Keratinocyte (primary cell): ENCODE measurements around the gene CACNG4. TPM values are rescaled to one million over a fixed set of nuclear protein-coding genes. Genes with fewer than 3 reads are reported as not detected.
"Not testable (repeated sequence)": the region's sequence is repeated elsewhere in the genome, so short reads cannot be mapped to it uniquely, and the experiment has no call there.

Source experiments
- DNase-seq: peaks from one replicate; pipeline ENCODE4 v3.0.0-alpha.2; 2011; ENCODE audit warnings: low read depth, missing footprints, low spot score
- FAIRE-seq: peaks from 2 replicates; lab custom pipeline; 2011; peaks lifted over from hg19 to GRCh38; lab: Jason Lieb, UNC
- H2AFZ ChIP-seq: 2 replicates; pipeline ENCODE4 v1.6.0; 2012; ENCODE audit warnings: low read length, control low read depth, inconsistent platforms; ENCODE audit not compliant: control insufficient read depth
- H3K27ac ChIP-seq: 2 replicates; pipeline ENCODE4 v1.5.1; 2011; ENCODE audit warnings: low read length; ENCODE audit not compliant: control insufficient read depth, insufficient read depth
- H3K27me3 ChIP-seq: 3 replicates; pipeline ENCODE4 v1.6.0; 2011; ENCODE audit warnings: low read length; ENCODE audit not compliant: control insufficient read depth, insufficient read depth; ENCODE audit errors: extremely low read depth
- H3K36me3 ChIP-seq, 2 experiments: 2 replicates in 1 of 2; 3 replicates in 1 of 2; pipeline ENCODE4 v1.5.1; 2011; ENCODE audit warnings: low read length in 2 of 2, mild to moderate bottlenecking in 1 of 2; ENCODE audit not compliant: control insufficient read depth in 2 of 2, insufficient read depth in 2 of 2; ENCODE audit errors: extremely low read depth in 1 of 2
- H3K4me1 ChIP-seq: 3 replicates; pipeline ENCODE4 v1.5.1; 2011; ENCODE audit warnings: low read length; ENCODE audit not compliant: control insufficient read depth, insufficient read depth; ENCODE audit errors: extremely low read depth
- H3K4me2 ChIP-seq: 3 replicates; pipeline ENCODE4 v1.6.0; 2011; ENCODE audit warnings: low read depth, low read length; ENCODE audit not compliant: control insufficient read depth, insufficient read depth; ENCODE audit errors: extremely low read depth
- H3K4me3 ChIP-seq, 3 experiments: fragments of 200-600 bp in 1 of 3; sonication (generic) in 1 of 3; 2 replicates in 2 of 3; 3 replicates in 1 of 3; pipeline ENCODE4 v1.5.1; 2011 to 2016; ENCODE audit warnings: low read length in 3 of 3, mild to moderate bottlenecking in 3 of 3, control low read depth in 2 of 3, inconsistent platforms in 1 of 3, low read depth in 1 of 3, mixed read lengths in 1 of 3, mixed run types in 1 of 3, moderate library complexity in 1 of 3; ENCODE audit not compliant: control insufficient read depth in 2 of 3, insufficient read depth in 2 of 3; ENCODE audit errors: extremely low read depth in 1 of 3
- H3K79me2 ChIP-seq: 2 replicates; pipeline ENCODE4 v1.6.0; 2012; ENCODE audit warnings: low read length; ENCODE audit not compliant: control insufficient read depth, insufficient read depth
- H3K9ac ChIP-seq: 3 replicates; pipeline ENCODE4 v1.6.0; 2011; ENCODE audit warnings: low read length; ENCODE audit not compliant: control insufficient read depth, insufficient read depth; ENCODE audit errors: extremely low read depth
- H3K9me1 ChIP-seq: 3 replicates; pipeline ENCODE4 v1.6.0; 2011; ENCODE audit warnings: low read length; ENCODE audit not compliant: control insufficient read depth, insufficient read depth; ENCODE audit errors: extremely low read depth
- H3K9me3 ChIP-seq: 2 replicates; pipeline ENCODE4 v1.5.1; 2012; ENCODE audit warnings: low read depth, low read length; ENCODE audit not compliant: control insufficient read depth
- H4K20me1 ChIP-seq: 3 replicates; pipeline ENCODE4 v1.6.0; 2011; ENCODE audit warnings: low read length; ENCODE audit not compliant: control insufficient read depth, insufficient read depth; ENCODE audit errors: extremely low read depth
- CTCF ChIP-seq, 3 experiments: IDR thresholded peaks in 1 of 3; conservative IDR thresholded peaks in 1 of 3; optimal IDR thresholded peaks in 1 of 3; 2 replicates in 2 of 3; 3 replicates in 1 of 3; pipeline versions ENCODE3 to v1.5.1; 2011; ENCODE audit warnings: low read length in 3 of 3, mild to moderate bottlenecking in 3 of 3, moderate library complexity in 2 of 3, control low read depth in 1 of 3, inconsistent platforms in 1 of 3; ENCODE audit not compliant: insufficient read depth in 2 of 3; ENCODE audit errors: extremely low read depth in 1 of 3
- EZH2 ChIP-seq: IDR thresholded peaks from one replicate; pipeline ENCODE4 v1.6.1; 2012; ENCODE audit warnings: inconsistent platforms, mild to moderate bottlenecking, low read length, moderate library complexity
- dilution Hi-C: fragments of 300-500 bp; cut with MboI; formaldehyde crosslinking; loops from one replicate; pipeline ENCODE4 v1.7.0; 2020; ENCODE audit warnings: low sequenced_read_pairs; ENCODE audit not compliant: extremely low pct_ligation_motif_present
- polyA plus RNA-seq, 5 experiments: library from polyadenylated mRNA; depleted of rRNA in 3 of 5; stranded (reverse) in 3 of 5; stranded (forward) in 1 of 5; unstranded in 1 of 5; fragments of >200 nt; gene quantifications; 1 replicate in 1 of 5; 2 replicates in 3 of 5; 3 replicates in 1 of 5; pipeline versions ENCODE4 v1.2.1 to v1.2.3, GENCODE V29; 2011 to 2012; ENCODE audit warnings: missing spikeins in 2 of 5, low read depth in 1 of 5, low replicate concordance in 1 of 5

The CACNG4 gene
- polyA plus RNA-seq, 1 donor (not counting 4 experiments of a cell fraction or from before 2014, with no cell fraction given): not detected

DNA sequence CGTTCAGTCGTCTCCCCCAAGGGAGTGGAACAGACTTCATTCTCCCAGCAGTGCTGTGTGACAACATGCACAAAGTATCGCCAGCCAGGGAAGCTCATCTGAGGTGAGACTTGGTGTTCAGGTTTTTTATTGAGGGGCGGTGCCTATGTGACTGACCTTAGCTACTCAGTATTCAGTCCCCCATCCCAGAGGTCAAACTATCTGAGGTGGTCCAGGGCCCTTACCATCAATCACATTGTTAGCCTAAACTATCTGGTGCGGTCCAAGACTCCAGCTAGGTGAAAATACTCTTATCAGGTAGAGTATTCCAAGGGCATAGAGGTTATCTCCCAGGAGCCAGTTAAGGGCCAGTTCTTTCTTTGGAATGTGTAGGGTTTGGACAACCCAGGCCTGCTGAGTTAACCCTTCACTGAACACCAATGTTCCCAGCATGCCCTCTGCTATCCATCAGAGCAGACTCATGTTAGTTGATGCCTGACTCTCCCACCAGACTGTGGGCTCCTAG, 74.4 kb downstream of the CACNG4 start:
- Histone ChIP-seq H4K20me1 (no peaks in the 10 kb centered on the region), H3K9me1 (no peaks in the 10 kb centered on the region), H3K79me2 (no peaks in the 10 kb centered on the region), H3K4me1 (no peaks in the 10 kb centered on the region), H3K27me3 (no peaks in the 10 kb centered on the region), H3K36me3 (no peaks in the 10 kb centered on the region), H3K9ac (no peak overlapping the region), H3K4me2 (no peak overlapping the region), H3K4me3 (no peak overlapping the region), H3K27ac (no peak overlapping the region), H3K9me3 (no peaks in the 10 kb centered on the region), H2AFZ (no peak overlapping the region)
- TF ChIP-seq CTCF (optimal IDR thresholded peaks at IDR 0.05 in 1 of 3, IDR thresholded peaks at IDR 0.05 in 1 of 3, conservative IDR thresholded peaks at IDR 0.05 in 1 of 3; ENCODE audit: extremely low read depth in 1 of 3, insufficient read depth in 2 of 3, low read length in 3 of 3) (no peak), EZH2 (no peak)
- DNase-seq: no peak
- no peak for FAIRE-seq
- dilution Hi-C loops: no loop called here

- H3K9me3 ChIP-seq: no peaks in the 10 kb centered on the region
- FAIRE-seq: no peak
- H3K9me1 ChIP-seq: no peaks in the 10 kb centered on the region
- H4K20me1 ChIP-seq: no peaks in the 10 kb centered on the region
- DNase-seq: no peak
- no peak overlapping the region for H3K4me2 ChIP-seq
- no peak overlapping the region for H2AFZ ChIP-seq
- H3K27me3 ChIP-seq: peaks cover 5% of the 10 kb centered on the region
- H3K36me3 ChIP-seq: no peaks in the 10 kb centered on the region
- H3K9ac ChIP-seq: no peak overlapping the region
- no peak overlapping the region for H3K4me3 ChIP-seq
- dilution Hi-C loops: no loop called here
- TF ChIP-seq CTCF (optimal IDR thresholded peaks at IDR 0.05 in 1 of 3, IDR thresholded peaks at IDR 0.05 in 1 of 3, conservative IDR thresholded peaks at IDR 0.05 in 1 of 3; ENCODE audit: extremely low read depth in 1 of 3, insufficient read depth in 2 of 3, low read length in 3 of 3): no peak
- TF ChIP-seq EZH2: no peak
- H3K79me2 ChIP-seq: no peaks in the 10 kb centered on the region
- H3K4me1 ChIP-seq: no peaks in the 10 kb centered on the region
- no peak overlapping the region for H3K27ac ChIP-seq
Observed at GRCh38 chr17:67040652-67041051, 76.1 kb downstream of the CACNG4 start.

DNA sequence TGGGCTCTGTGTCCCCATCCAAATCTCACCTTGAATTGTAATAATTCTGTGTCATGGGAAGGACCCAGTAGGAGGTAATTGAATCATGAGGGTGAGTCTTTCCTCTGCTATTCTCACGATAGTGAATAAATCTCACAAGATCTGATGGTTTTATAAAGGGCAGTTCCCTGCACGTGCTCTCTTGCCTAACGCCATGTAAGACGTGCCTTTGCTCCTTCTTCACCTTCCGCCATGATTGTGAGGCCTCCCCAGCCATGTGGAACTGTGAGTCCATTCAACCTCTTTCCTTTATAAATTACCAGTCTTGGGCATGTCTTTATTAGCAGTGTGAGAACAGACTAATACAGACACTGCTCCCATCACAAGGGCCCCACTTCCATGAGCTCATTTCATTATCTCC, 76.6 kb downstream of the CACNG4 start:
- FAIRE-seq, H3K9ac ChIP-seq, H3K36me3 ChIP-seq, H4K20me1 ChIP-seq, H3K79me2 ChIP-seq, H3K9me1 ChIP-seq, H3K27me3 ChIP-seq, H3K27ac ChIP-seq, H3K4me2 ChIP-seq, DNase-seq, H3K9me3 ChIP-seq, dilution Hi-C loops, H2AFZ ChIP-seq, H3K4me3 ChIP-seq, H3K4me1 ChIP-seq: not testable (repeated sequence)
